Measurements from ENCODE around the gene CHADL. TPM values are rescaled to one million over a fixed set of nuclear protein-coding genes. Genes with fewer than 3 reads are reported as not detected.

The CHADL gene
- total and polyA plus RNA-seq, 9 of the 15 experiments (the other 6 are each of a cell fraction or from before 2014, with no cell fraction given) = not detected

DNA sequence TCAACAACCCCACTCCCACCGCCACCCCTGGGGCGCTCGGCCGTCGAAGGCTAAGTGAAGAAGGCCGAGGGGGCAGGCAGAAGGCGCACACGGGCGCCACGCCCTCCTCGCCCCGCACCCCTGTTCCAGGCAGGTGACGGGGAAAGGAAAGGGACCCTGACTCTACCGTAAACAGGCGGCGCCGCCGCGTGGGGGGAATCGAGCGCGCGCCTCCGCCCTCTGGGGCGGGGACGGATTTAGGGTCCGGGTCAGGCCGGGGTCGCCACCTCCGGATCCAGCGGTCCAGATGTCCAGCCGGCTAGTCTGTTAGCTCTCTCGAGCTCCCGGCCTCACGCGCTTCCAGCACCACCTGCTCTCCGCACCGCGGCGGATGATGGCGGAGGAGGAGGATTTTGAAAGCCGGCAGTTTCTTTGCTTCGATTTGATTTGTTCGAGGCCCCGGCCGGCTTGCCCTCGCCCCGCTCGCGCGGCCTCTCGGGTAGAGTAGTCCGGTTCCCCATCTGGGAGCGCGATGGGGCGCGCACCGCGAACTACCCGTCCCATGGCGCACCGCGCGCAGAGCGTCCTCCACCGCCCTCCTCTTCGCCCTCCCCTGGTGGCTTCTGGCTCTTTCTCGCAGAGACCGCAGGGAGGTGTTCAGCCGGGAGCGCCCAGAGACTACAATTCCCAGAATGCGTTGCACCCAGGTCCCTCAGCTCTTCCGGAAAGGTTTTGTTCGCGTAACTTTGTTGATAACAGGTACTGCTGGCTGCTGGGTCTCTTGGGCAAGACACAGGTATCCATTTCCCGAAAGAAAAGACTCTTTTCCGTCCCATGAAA, 45.3 kb upstream of the CHADL start, which contains the start of gene RANGAP1 (continued):
- no peak for TF ChIP-seq MTA3 (IDR thresholded peaks at IDR 0.05; ENCODE audit: borderline replicate concordance)
- peak; percentile 63; the same call in 1 of the 2 replicates for TF ChIP-seq KLF13 (tag; IDR thresholded peaks at IDR 0.05; ENCODE audit: borderline replicate concordance, low read depth)
- TF ChIP-seq, protein P1, sequence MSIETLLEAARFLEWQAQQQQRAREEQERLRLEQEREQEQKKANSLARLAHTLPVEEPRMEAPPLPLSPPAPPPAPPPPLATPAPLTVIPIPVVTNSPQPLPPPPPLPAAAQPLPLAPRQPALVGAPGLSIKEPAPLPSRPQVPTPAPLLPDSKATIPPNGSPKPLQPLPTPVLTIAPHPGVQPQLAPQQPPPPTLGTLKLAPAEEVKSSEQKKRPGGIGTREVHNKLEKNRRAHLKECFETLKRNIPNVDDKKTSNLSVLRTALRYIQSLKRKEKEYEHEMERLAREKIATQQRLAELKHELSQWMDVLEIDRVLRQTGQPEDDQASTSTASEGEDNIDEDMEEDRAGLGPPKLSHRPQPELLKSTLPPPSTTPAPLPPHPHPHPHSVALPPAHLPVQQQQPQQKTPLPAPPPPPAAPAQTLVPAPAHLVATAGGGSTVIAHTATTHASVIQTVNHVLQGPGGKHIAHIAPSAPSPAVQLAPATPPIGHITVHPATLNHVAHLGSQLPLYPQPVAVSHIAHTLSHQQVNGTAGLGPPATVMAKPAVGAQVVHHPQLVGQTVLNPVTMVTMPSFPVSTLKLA (conservative IDR thresholded peaks at IDR 0.05) = peak; percentile 76 to 91
- no peak for TF ChIP-seq ZNF551 (CRISPR knock-in tag; IDR thresholded peaks at IDR 0.05)
- no peak for TF ChIP-seq SPI1 (IDR thresholded peaks at IDR 0.05; ENCODE audit: borderline replicate concordance, low read depth, low read length)
- TF ChIP-seq CBFA2T3 (IDR thresholded peaks at IDR 0.05) = no peak
- TF ChIP-seq HDAC8 (tag; IDR thresholded peaks at IDR 0.05) = 0 out of 2 replicates have a peak, but pooled peaks have one; percentile 22
- 0 out of 2 replicates have a peak, but pooled peaks have one; percentile 20 for TF ChIP-seq CHD2 (IDR thresholded peaks at IDR 0.05; ENCODE audit: low read depth, low read length)
- TF ChIP-seq, protein P2, sequence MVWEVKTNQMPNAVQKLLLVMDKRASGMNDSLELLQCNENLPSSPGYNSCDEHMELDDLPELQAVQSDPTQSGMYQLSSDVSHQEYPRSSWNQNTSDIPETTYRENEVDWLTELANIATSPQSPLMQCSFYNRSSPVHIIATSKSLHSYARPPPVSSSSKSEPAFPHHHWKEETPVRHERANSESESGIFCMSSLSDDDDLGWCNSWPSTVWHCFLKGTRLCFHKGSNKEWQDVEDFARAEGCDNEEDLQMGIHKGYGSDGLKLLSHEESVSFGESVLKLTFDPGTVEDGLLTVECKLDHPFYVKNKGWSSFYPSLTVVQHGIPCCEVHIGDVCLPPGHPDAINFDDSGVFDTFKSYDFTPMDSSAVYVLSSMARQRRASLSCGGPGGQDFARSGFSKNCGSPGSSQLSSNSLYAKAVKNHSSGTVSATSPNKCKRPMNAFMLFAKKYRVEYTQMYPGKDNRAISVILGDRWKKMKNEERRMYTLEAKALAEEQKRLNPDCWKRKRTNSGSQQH (CRISPR knock-in tag; IDR thresholded peaks at IDR 0.05) = no peak
- no peak for TF ChIP-seq ZNF717 (CRISPR knock-in tag; IDR thresholded peaks at IDR 0.05)
- TF ChIP-seq RB1 (IDR thresholded peaks at IDR 0.05; ENCODE audit: low read depth) = peak; percentile 26; the same call in 1 of the 2 replicates
- TF ChIP-seq MED1 (CRISPR knock-in tag; IDR thresholded peaks at IDR 0.05; ENCODE audit: borderline replicate concordance) = no peak
- TF ChIP-seq PHF20 (IDR thresholded peaks at IDR 0.05; ENCODE audit: partially characterized antibody) = no peak
- TF ChIP-seq, protein P3, sequence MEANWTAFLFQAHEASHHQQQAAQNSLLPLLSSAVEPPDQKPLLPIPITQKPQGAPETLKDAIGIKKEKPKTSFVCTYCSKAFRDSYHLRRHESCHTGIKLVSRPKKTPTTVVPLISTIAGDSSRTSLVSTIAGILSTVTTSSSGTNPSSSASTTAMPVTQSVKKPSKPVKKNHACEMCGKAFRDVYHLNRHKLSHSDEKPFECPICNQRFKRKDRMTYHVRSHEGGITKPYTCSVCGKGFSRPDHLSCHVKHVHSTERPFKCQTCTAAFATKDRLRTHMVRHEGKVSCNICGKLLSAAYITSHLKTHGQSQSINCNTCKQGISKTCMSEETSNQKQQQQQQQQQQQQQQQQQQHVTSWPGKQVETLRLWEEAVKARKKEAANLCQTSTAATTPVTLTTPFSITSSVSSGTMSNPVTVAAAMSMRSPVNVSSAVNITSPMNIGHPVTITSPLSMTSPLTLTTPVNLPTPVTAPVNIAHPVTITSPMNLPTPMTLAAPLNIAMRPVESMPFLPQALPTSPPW (CRISPR knock-in tag; IDR thresholded peaks at IDR 0.05) = peak; percentile 95
- no peak for TF ChIP-seq CHD1 (IDR thresholded peaks at IDR 0.05; ENCODE audit: low read length)
